ENCODE results near the gene HOXA6.

DNA sequence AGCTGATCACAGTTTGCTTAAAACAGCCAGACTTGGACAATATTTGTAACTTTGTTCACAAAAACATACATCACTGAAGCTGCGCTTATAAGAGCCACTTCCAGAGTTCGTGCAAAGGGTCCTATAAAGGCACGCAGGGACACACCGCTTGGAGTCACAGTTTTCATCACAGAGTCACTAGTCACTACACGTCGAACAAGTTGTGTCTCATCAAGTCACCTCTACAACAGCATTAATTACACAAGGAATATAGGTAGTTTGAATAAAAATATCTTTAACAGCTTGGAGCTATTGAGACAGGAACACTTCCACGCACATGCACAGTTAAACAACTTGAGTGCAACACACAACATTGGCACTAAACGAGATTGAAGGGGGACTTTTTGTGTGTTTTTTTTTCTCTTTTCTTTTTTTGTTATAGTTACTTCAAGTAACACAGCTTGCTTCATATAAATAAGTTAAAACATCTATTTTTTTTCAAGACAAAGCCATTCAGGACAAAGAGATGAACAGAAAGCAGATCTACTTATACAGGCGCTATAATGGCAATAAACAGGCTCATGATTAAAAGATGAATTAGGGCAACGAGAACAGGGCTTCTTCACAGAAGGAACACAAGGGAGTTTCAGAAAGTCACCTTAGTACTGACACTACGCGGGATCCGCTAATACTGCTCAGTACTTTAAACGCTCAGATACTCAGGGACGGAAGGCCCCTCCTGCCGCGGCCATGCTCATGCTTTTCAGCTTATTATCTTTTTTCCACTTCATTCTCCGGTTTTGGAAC lies 6.2 kb downstream of the HOXA6 start:
- TF ChIP-seq HOXB5 (CRISPR knock-in tag; IDR thresholded peaks at IDR 0.05) (no peak), FOSL2 (IDR thresholded peaks at IDR 0.05) (no peak), FOSL2 (CRISPR knock-in tag; IDR thresholded peaks at IDR 0.05) (no peak), REST (IDR thresholded peaks at IDR 0.05) (no peak), FOSB (CRISPR knock-in tag; IDR thresholded peaks at IDR 0.05) (no peak), HES2 (IDR thresholded peaks at IDR 0.05) (no peak), NFE2L2 (conservative IDR thresholded peaks at IDR 0.05; ENCODE audit: low read length) (no peak), JUN (IDR thresholded peaks at IDR 0.05) (no peak), CTCF (IDR thresholded peaks at IDR 0.05) (no peak)
- TF ChIP-seq, protein P1, sequence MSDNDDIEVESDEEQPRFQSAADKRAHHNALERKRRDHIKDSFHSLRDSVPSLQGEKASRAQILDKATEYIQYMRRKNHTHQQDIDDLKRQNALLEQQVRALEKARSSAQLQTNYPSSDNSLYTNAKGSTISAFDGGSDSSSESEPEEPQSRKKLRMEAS (IDR thresholded peaks at IDR 0.05): no peak
